Calu3 (cell line): ENCODE results near the gene CXCL12. TPM values are rescaled to one million over a fixed set of nuclear protein-coding genes. Genes with fewer than 3 reads are reported as not detected.

Experiments
- BruUV-seq: library from RNA; stranded (reverse); fragments of 400-500 nt; replicated peaks from 2 replicates; lab custom pipeline; 2021; lab: Mats Ljungman, UMichigan
- CTCF ChIA-PET: fragments of 300-600 bp; sonication (Branson Sonifier 250); formaldehyde crosslinking; loops from one replicate; lab custom pipeline; 2022; ENCODE audit warnings: antibody characterized with exemption; lab: Charles Lee
- DNase-seq: peaks from one replicate; pipeline ENCODE4 v3.0.0; 2022
- H3K27ac Mint-ChIP-seq: one replicate; pipeline ENCODE4 v1.8.0; 2022; ENCODE audit warnings: mixed read lengths; ENCODE audit not compliant: unreplicated experiment
- H3K27me3 Mint-ChIP-seq: one replicate; pipeline ENCODE4 v1.8.0; 2022; ENCODE audit warnings: mixed read lengths; ENCODE audit not compliant: unreplicated experiment
- H3K36me3 Mint-ChIP-seq: one replicate; pipeline ENCODE4 v1.8.0; 2022; ENCODE audit warnings: mild to moderate bottlenecking, moderate library complexity, mixed read lengths; ENCODE audit not compliant: insufficient read depth, unreplicated experiment
- H3K4me1 Mint-ChIP-seq: one replicate; pipeline ENCODE4 v1.8.0; 2022; ENCODE audit warnings: mild to moderate bottlenecking, low read depth, mixed read lengths; ENCODE audit not compliant: unreplicated experiment
- H3K4me3 Mint-ChIP-seq: one replicate; pipeline ENCODE4 v1.8.0; 2022; ENCODE audit warnings: mild to moderate bottlenecking, low read depth, moderate library complexity, mixed read lengths; ENCODE audit not compliant: unreplicated experiment
- H3K9me3 Mint-ChIP-seq: one replicate; pipeline ENCODE4 v1.8.0; 2022; ENCODE audit warnings: low read depth, mixed read lengths; ENCODE audit not compliant: unreplicated experiment
- intact Hi-C: fragments of 100-400 bp; cut with micrococcal nuclease; formaldehyde crosslinking; loops from one replicate; pipeline ENCODE4 v1.10.0; 2022; ENCODE audit not compliant: unreplicated experiment
- total RNA-seq: library from RNA; stranded (reverse); gene quantifications from 2 replicates; pipeline ENCODE4 v1.2.3, GENCODE V29; 2022
- TF ChIP-seq, protein P1 (sequence below): fragments of 200-600 bp; IDR thresholded peaks from one replicate; pipeline ENCODE4 v1.8.0; 2022; ENCODE audit warnings: antibody characterized with exemption; ENCODE audit not compliant: unreplicated experiment

The CXCL12 gene
- total RNA-seq, 1 experiment from 2014 or later: not detected

DNA sequence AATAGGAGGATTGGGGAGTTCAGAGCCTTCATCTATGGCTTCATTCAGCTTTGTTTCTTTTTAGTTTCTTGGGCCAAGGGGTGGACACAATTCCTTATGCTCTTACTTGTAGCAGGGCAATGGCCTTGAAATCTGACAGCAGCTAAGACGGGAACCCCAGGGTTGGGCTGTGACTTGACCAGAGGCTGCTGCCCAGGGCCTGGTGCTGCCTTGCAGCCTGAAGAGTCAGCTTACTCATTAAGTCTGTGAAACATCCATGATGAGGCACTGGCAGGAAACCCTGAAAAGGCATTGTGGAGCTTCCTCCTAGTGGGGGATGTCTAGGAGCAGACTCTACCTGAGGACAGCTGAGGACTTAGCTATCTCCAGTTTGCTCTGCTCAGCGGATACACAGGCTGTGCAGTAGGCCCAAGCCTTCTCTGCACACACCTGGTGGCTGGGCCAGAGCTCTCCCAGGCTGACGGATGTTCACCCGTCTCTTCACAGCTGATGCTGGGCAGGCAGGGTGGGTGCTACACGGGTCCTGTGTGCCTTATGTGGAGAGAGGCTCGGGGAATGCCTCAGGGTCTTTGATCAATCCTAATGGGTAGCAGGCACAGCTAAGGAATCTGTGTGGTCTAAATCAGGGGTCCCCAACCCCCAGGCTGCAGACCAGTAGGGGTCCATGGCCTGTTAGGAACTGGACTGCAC lies 17.8 kb downstream of the CXCL12 start:
- H3K36me3 Mint-ChIP-seq: no peaks in the 10 kb centered on the region
- peaks cover 3% of the 10 kb centered on the region for H3K9me3 Mint-ChIP-seq
- BruUV-seq: no TSS peak
- intact Hi-C loops: no loop called here
- TF ChIP-seq, protein P1, sequence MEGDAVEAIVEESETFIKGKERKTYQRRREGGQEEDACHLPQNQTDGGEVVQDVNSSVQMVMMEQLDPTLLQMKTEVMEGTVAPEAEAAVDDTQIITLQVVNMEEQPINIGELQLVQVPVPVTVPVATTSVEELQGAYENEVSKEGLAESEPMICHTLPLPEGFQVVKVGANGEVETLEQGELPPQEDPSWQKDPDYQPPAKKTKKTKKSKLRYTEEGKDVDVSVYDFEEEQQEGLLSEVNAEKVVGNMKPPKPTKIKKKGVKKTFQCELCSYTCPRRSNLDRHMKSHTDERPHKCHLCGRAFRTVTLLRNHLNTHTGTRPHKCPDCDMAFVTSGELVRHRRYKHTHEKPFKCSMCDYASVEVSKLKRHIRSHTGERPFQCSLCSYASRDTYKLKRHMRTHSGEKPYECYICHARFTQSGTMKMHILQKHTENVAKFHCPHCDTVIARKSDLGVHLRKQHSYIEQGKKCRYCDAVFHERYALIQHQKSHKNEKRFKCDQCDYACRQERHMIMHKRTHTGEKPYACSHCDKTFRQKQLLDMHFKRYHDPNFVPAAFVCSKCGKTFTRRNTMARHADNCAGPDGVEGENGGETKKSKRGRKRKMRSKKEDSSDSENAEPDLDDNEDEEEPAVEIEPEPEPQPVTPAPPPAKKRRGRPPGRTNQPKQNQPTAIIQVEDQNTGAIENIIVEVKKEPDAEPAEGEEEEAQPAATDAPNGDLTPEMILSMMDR: no peak
- CTCF ChIA-PET: interaction anchor here (1.2 kb wide), 1 partner anchor 9 kb away, joined by 3 read pairs; no protein-coding TSS in a partner anchor
- no peaks in the 10 kb centered on the region for H3K4me1 Mint-ChIP-seq
- DNase-seq: no peak
- H3K27me3 Mint-ChIP-seq: peaks cover 54% of the 10 kb centered on the region
- no peak overlapping the region for H3K27ac Mint-ChIP-seq
- no peak overlapping the region for H3K4me3 Mint-ChIP-seq

- H3K27me3 Mint-ChIP-seq: peaks cover 63% of the 10 kb centered on the region
- CTCF ChIA-PET: no interaction called here
- BruUV-seq: no TSS peak
- no peak overlapping the region for H3K27ac Mint-ChIP-seq
- no peak for DNase-seq
- TF ChIP-seq, protein P1: no peak
- no peaks in the 10 kb centered on the region for H3K4me1 Mint-ChIP-seq
- intact Hi-C loops: no loop called here
- H3K4me3 Mint-ChIP-seq: no peak overlapping the region
- no peaks in the 10 kb centered on the region for H3K36me3 Mint-ChIP-seq
- H3K9me3 Mint-ChIP-seq: no peaks in the 10 kb centered on the region
Observed at GRCh38 chr10:44364566-44364965, 20.3 kb downstream of the CXCL12 start.

GRCh38 chr10:44363716-44364115 lies 21.2 kb downstream of the CXCL12 start:
- CTCF ChIA-PET: interaction anchor here (1.3 kb wide), 1 partner anchor 9 kb away, joined by 3 read pairs; no protein-coding TSS in a partner anchor
- H3K4me3 Mint-ChIP-seq: no peak overlapping the region

GRCh38 chr10:44362866-44363711 lies 21.8 kb downstream of the CXCL12 start:
- intact Hi-C loops: no loop called here
- Mint-ChIP-seq H3K27ac (no peak overlapping the region), H3K4me3 (no peak overlapping the region), H3K4me1 (no peaks in the 10 kb centered on the region), H3K36me3 (no peaks in the 10 kb centered on the region), H3K27me3 (peaks cover 67% of the 10 kb centered on the region), H3K9me3 (no peaks in the 10 kb centered on the region)
- DNase-seq: no peak
- no TSS peak for BruUV-seq
- CTCF ChIA-PET: interaction anchor here (1.3 kb wide), 1 partner anchor 9 kb away, joined by 3 read pairs; no protein-coding TSS in a partner anchor
- TF ChIP-seq, protein P1: no peak

More at GRCh38 chr10:44363716-44364115, 21.2 kb downstream of the CXCL12 start:
- DNase-seq: no peak
- H3K27me3 Mint-ChIP-seq: peaks cover 63% of the 10 kb centered on the region
- TF ChIP-seq, protein P1: no peak
- no peaks in the 10 kb centered on the region for H3K36me3 Mint-ChIP-seq
- intact Hi-C loops: no loop called here
- H3K27ac Mint-ChIP-seq: no peak overlapping the region
- BruUV-seq: no TSS peak
- H3K4me1 Mint-ChIP-seq: no peaks in the 10 kb centered on the region
- no peaks in the 10 kb centered on the region for H3K9me3 Mint-ChIP-seq
